ES-I3 (cell line): Measurements from ENCODE around the gene EEA1.
A peak's percentile ranks its signal among the peaks of the same experiment; 100 is the strongest.

Experiments
- H3K36me3 ChIP-seq: 2 replicates; pipeline ENCODE4 v1.6.1; 2013; ENCODE audit warnings: mild to moderate bottlenecking, low read length, control low read depth, moderate library complexity; ENCODE audit not compliant: insufficient read depth
- H3K4me1 ChIP-seq: 2 replicates; pipeline ENCODE4 v1.6.1; 2013; ENCODE audit warnings: mild to moderate bottlenecking, control low read depth, low read length; ENCODE audit not compliant: insufficient read depth
- H3K9ac ChIP-seq: 2 replicates; pipeline ENCODE4 v1.6.1; 2013; ENCODE audit warnings: low read depth, mild to moderate bottlenecking, low read length, moderate library complexity
- H3K9me3 ChIP-seq: 2 replicates; pipeline ENCODE4 v1.6.1; 2013; ENCODE audit warnings: mild to moderate bottlenecking, low read length, moderate library complexity; ENCODE audit not compliant: control insufficient read depth, insufficient read depth

EEA1 gene

DNA sequence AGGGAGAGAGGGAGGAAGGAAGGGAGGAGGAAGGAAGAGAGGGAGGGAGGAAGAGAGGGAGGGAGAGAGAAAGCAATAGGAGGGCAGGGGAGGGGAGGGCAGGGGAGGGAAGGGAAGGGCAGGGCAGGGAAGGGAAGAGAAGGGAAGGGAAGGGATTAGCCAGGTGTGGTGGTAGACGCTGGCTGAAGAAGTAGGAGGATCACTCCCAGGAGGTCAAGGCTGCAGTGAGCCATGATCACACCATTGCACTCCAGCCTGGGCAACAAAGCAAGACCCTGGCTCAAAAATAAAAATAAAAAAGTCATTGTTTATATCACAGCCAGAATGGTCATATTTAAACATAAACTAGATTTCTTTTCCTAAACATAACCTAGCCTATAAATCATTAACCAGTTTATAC lies 20.4 kb upstream of the EEA1 start:
- no peaks in the 10 kb centered on the region for H3K4me1 ChIP-seq
- H3K9me3 ChIP-seq, result peaks cover 9% of the 10 kb centered on the region

DNA sequence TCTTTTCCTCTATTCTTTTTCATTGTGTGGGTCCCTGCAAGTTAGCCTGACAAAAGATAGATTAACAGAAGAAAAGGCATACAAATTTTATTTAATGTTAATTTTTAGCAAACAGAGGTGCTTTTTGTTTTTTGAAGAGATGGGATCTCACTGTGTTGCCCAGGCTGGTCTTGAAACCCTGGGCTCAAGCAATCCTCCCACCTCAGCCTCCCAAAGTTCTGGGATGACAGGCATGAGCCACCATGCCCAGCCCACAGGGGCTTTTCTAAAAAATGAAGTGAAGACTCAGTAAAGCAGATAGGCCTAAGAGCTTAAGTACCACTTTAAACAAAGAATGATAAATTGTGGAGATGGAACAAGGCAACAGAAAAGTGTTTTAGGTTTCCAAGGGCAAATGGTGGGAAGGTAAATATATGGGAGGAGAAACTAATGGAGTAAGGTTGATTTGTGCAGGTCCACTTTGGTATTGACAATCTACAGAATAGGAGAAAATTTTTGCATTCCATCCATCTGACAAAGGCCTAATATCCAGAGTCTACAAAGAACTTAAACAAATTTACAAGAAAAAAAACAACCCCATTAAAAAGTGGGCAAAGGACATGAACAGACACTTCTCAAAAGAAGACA lies 18.6 kb upstream of the EEA1 start:
- H3K4me1 ChIP-seq, result no peaks in the 10 kb centered on the region
- no peaks in the 10 kb centered on the region for H3K9me3 ChIP-seq
- no peak overlapping the region for H3K9ac ChIP-seq
- no peaks in the 10 kb centered on the region for H3K36me3 ChIP-seq

More for the DNA sequence above, 20.4 kb upstream of the EEA1 start:
- H3K36me3 ChIP-seq, result no peaks in the 10 kb centered on the region
- H3K9ac ChIP-seq, result no peak overlapping the region

DNA sequence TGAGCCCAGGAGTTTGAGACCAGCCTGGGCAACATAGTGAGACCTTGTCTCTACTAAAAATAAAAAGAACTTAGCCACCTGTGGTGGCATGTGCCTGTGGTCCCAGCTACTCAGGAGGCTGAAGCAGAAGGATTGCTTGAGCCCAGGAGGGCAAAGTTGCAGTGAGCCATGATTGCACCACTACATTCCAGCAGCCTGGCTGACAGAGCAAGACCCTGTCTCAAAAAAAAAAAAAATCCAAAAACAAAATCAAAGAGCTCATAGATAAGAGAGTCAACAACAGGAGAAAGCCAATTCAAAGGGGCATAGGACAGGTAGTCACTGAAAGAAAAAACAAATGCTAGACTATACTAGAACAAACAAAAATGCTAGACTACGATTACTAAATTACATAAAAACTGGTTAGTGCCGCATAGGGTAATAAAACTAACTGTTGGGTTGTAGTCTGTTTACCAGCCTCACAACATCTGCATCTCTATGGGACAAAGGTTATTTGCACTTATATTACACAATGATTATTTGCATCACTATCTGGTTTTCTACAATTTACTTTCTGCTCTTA lies 16.6 kb upstream of the EEA1 start:
- H3K4me1 ChIP-seq, result no peaks in the 10 kb centered on the region
- no peaks in the 10 kb centered on the region for H3K9me3 ChIP-seq
- no peak overlapping the region for H3K9ac ChIP-seq
- H3K36me3 ChIP-seq, result no peaks in the 10 kb centered on the region

DNA sequence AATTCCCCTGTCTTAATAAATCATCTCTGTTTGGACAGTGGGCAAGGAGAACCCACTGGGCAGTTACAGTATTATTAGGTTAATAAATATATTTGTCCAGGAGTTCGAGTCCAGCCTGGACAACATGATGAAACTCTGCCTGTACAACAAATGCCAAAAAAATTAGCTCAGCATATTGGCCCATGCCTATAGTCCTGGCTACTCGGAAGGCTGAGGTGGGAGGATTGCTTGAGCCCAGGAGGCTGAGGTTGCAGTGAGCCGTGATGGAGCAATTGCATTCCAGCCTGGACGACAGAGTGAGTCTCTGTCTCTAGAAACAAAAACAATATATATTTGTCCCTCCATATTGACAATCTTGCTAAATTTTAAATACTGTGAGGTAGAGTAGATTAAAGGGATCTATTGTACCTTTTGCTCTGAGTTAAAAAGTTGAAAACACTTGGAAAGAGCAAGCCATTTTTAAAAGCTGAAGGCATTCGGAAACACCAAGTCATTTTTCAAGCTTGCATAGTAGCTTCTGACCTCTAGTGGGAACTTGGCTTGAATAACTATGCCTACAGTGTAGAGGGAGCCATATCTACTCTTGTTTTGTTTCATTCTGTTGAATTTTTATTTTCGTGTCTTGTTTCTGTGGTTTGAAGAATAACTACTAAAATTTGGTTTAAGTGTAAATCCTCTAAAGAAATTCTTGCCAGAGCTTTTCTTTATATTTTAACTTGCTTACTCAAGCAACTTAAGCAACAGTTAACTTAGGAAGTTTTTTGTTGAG lies 14.6 kb upstream of the EEA1 start:
- no peak overlapping the region for H3K9ac ChIP-seq

DNA sequence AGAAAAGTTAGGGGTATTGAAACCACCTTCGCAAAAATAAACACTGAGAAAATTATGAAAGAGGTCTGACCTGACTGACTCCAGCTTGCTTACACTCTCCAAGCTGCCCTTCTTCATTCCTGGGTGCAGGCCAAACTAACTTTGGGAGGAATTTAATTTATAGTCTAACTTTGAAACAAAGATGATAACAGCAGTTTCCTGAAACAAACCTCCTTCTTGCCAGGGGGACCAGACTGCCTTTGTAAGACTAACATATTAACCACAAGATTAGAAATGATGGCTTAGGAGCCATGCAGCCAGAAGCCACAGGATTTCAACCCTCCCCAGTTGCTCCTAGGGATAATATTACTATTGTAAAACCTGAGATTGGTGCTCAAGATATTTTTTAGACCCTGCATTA lies 13.8 kb upstream of the EEA1 start:
- Histone ChIP-seq H3K9ac (no peak overlapping the region), H3K9me3 (no peaks in the 10 kb centered on the region), H3K4me1 (no peaks in the 10 kb centered on the region), H3K36me3 (no peaks in the 10 kb centered on the region)

More for the DNA sequence above, 14.6 kb upstream of the EEA1 start:
- no peaks in the 10 kb centered on the region for H3K9me3 ChIP-seq
- no peaks in the 10 kb centered on the region for H3K36me3 ChIP-seq
- H3K4me1 ChIP-seq, result no peaks in the 10 kb centered on the region

DNA sequence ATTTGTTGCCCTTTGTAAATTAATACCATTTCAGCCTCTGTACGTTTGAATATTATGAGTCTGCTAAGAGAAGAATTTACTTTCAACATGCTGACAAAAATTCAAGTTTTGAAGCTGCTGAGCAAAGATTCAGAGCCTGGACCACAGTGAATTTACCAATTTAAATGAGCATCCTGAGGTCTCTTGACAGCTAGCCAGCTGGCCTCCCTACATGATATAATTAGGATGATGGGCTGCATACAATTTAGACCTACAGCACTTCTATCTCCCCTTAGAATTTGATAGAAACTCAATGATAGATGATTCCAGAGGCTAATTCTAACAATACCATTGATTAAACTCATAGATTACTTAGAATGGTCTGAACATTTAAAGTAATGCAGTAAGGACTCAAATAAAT lies 10.0 kb upstream of the EEA1 start:
- H3K36me3 ChIP-seq, result no peaks in the 10 kb centered on the region
- H3K9me3 ChIP-seq, result no peaks in the 10 kb centered on the region
- no peak overlapping the region for H3K9ac ChIP-seq
- peaks cover 3% of the 10 kb centered on the region; the same call in 1 of the 2 replicates for H3K4me1 ChIP-seq

DNA sequence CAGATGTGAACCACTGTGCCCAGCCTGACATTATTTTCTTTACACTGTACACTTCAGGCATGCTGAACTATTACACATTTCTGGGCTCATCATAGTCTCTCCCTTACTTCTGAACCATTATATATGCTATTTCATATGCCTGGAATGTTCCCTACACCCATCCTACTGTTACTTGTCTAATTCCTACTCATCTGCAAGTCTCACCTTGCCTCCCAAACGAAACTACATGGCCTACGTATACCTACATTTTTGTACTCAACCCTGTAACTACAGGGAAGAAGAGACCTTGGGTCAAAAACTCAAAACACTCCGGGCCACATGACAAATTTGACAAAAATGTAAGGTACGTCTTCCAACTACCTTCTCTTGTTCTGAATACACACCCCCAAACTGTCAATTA lies 9.5 kb upstream of the EEA1 start:
- no peak overlapping the region for H3K9ac ChIP-seq
- H3K36me3 ChIP-seq, result no peaks in the 10 kb centered on the region
- H3K4me1 ChIP-seq, result peaks cover 7% of the 10 kb centered on the region; the same call in 1 of the 2 replicates
- H3K9me3 ChIP-seq, result no peaks in the 10 kb centered on the region

DNA sequence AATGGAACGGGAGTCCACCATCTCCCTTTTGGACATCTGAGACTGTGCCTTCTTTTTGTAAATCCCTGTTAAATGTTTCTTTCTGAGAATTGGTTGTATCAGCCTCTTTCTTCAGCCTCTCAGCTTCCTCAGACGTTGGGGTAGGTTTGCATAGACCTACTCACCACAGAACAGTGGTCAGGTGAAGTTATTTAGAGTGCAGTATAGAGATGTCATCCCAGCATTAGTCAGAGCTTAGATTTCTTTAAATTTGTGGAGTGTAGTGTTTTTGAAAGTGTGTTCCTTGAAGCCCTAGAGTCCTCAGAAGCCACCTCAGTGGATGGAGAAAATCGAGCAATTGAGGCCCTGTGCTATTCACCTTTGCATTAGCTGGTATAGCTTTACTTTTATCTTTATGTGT lies 8.9 kb upstream of the EEA1 start:
- Histone ChIP-seq H3K9ac (no peak overlapping the region), H3K4me1 (peaks cover 10% of the 10 kb centered on the region; the same call in 1 of the 2 replicates), H3K9me3 (no peaks in the 10 kb centered on the region), H3K36me3 (no peaks in the 10 kb centered on the region)

DNA sequence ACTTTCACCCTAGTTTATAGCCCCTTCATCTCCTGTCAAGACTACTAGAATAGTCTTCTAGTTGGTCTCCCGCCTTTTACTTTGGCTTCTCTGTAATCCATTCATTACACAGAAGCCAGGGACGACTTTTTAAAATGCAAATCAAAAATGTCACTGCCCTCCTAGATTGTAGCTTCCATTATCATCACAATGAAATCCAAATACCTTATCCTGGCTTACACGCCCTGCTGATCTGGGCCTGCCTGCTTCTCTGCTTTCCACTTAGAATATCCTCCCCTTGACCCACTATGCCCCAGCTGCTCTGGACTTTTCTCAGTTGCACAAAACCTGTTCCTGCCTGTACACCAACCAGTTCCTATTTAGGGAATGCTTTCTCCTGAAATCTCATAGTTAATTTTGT lies 4.5 kb upstream of the EEA1 start:
- H3K36me3 ChIP-seq, result no peaks in the 10 kb centered on the region
- H3K9me3 ChIP-seq, result no peaks in the 10 kb centered on the region
- H3K4me1 ChIP-seq, result peaks cover 14% of the 10 kb centered on the region; the same call in 1 of the 2 replicates
- H3K9ac ChIP-seq, result no peak overlapping the region

DNA sequence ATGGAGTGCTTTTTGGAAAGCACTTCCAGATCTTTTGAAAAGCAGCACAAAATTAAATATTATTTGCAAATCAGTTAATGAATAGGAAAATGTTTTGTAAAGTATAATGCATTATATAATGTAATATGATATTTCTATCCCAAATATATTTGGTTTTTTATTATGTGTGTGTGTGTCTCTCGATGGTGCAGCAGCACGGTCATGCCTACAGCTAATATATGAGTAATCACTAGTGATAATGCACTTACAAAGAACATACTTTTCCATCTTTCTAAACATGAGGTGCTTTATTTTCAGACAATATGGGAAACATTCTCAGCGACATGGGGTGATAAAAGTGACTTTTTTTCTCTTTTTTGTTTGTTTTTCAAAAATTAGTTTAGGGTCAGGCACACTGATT lies 1.3 kb upstream of the EEA1 start:
- H3K4me1 ChIP-seq, result peaks cover 25% of the 10 kb centered on the region
- no peaks in the 10 kb centered on the region for H3K36me3 ChIP-seq
- peak overlapping the region; percentile 82 for H3K9ac ChIP-seq
- H3K9me3 ChIP-seq, result no peaks in the 10 kb centered on the region

DNA sequence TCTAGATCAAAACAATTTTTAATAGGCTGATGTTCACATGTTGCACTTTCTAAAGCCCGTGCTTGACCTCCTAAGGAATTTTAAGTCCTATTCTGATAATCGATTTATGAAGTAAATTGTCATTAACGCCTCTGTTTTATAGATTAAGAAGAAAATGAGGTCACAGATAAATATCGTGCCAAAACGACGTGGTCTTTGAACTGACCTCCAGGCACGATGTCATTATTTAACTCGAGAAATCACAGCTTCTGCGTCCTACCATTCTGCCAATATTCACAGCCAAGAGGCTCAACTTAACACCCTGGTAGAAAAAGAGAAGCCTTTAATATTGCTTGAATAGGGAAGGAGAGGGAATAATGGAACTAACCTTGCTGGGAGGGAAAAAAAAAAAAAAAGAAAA lies 888 bp upstream of the EEA1 start:
- peaks cover 25% of the 10 kb centered on the region for H3K4me1 ChIP-seq
- no peaks in the 10 kb centered on the region for H3K9me3 ChIP-seq
- no peaks in the 10 kb centered on the region for H3K36me3 ChIP-seq
- peak overlapping the region; percentile 82 for H3K9ac ChIP-seq

DNA sequence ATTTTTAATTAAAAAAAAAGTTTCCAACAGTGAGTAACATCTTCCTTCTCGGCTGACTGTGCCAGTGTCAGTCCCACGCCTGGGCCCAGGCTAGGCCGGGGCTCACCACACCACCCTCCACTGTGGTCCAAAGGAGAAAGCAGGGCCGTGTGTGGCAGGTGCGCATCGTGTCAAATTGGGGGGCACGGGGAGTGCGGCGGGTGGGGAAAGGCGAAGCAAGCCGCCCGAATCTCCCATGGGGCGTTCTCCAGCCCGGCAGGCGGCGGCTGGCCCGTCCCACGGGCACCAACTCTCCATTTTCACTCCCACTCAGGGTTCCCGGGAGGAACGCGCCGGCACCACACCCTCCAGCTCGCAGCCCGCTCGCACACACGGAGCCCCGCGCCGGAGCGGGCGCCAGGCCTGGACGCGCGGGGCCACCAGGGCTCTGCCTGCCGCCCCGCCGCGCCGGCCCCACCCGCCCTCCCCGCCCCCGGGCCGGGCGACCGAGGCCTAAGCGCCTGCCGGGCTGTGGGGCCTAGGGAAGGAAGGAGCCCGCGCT lies 604 bp downstream of the EEA1 start:
- Histone ChIP-seq H3K9ac (peak overlapping the region; percentile 76), H3K9me3 (no peaks in the 10 kb centered on the region), H3K36me3 (no peaks in the 10 kb centered on the region), H3K4me1 (peaks cover 16% of the 10 kb centered on the region)

DNA sequence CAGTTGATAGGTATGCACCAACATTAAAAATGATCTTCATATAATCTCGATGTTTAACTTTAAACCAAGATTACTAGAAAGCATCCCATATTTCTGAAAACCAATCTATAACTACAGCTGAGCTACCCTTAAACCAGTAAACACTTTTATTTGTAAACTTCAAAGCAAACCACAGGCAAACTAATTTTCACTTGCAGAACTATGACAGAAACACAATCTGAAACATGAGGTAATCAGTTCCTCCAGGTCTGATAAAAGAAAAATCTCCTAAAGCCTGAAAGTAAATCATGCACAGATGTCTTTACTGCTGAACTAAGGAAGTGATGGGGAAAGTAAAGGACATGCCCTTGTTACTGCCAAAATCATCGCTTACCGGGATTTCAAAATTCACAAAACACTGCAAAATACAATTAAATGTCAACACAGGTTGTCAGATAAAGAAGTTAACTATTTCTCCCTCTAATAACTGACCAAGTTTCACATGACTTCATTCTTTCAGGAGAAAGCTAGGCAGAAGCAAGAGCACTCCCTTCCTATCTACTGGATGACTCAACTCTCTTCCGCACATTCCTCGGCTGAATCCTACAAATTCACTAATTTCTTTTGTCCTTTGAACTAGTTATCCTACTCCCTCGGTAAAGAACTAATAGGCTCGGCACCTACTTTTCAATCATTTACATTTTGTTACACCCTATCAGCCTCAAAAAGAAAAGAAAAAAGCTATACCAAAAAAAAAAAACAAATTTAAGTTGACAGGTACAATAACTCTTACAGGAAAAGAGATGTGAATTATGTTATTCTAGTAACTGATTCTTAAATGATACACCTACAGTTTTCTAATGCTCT lies 1.4 kb downstream of the EEA1 start:
- Histone ChIP-seq H3K9me3 (no peaks in the 10 kb centered on the region), H3K4me1 (peaks cover 18% of the 10 kb centered on the region), H3K9ac (peak overlapping the region; percentile 76), H3K36me3 (no peaks in the 10 kb centered on the region)

DNA sequence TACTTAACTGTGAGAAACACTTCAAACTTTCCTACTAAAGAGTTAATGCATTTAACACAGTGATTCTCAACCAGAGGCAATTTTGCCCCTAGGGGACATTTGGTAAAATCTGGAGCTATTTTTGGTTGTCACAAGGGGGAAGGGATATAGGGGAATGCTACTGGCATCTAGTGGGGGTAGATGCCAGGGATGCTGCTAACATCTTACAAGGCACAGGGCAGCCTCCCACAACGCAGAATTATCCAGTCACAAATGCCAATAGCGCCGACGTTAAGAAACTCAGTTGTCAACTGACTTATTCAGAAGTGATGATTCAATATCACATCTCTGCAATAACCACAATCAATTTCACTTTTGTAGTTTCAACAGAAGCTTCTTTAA lies 2.0 kb downstream of the EEA1 start:
- no peak overlapping the region; the same call in 1 of the 2 replicates for H3K9ac ChIP-seq
- H3K9me3 ChIP-seq, result no peaks in the 10 kb centered on the region
- H3K4me1 ChIP-seq, result peaks cover 18% of the 10 kb centered on the region
- no peaks in the 10 kb centered on the region for H3K36me3 ChIP-seq
